Mesenchymal stem cell (in vitro differentiated cells and primary cell): ENCODE data around the gene ZFYVE9.
"Not testable (repeated sequence)": the region's sequence is repeated elsewhere in the genome, so short reads cannot be mapped to it uniquely, and the experiment has no call there.

Source experiments
- DNase-seq: peaks from one replicate; pipeline ENCODE4 v3.0.0-alpha.2; 2013
- H2AFZ ChIP-seq: one replicate; pipeline ENCODE4 v1.6.1; 2013; ENCODE audit warnings: low read depth, mild to moderate bottlenecking, control low read depth, inconsistent platforms, low read length, moderate library complexity
- H2AK5ac ChIP-seq: 2 replicates; pipeline ENCODE4 v1.6.1; 2013; ENCODE audit warnings: low read length, moderate library complexity, mild to moderate bottlenecking, inconsistent platforms; ENCODE audit not compliant: severe bottlenecking
- H2BK120ac ChIP-seq: one replicate; pipeline ENCODE4 v1.6.1; 2013; ENCODE audit warnings: low read depth, mild to moderate bottlenecking, inconsistent platforms, low read length, moderate library complexity
- H2BK12ac ChIP-seq, 2 experiments: one replicate each; pipeline ENCODE4 v1.6.1; 2013; ENCODE audit warnings: inconsistent platforms in 2 of 2, low read length in 2 of 2, mild to moderate bottlenecking in 2 of 2, moderate library complexity in 2 of 2, control low read depth in 1 of 2
- H2BK15ac ChIP-seq: one replicate; pipeline ENCODE4 v1.6.1; 2013; ENCODE audit warnings: mild to moderate bottlenecking, low read depth, inconsistent platforms; ENCODE audit not compliant: poor library complexity, severe bottlenecking
- H2BK5ac ChIP-seq: 2 replicates; pipeline ENCODE4 v1.6.1; 2013; ENCODE audit warnings: low read depth, mild to moderate bottlenecking, low read length, control low read depth, inconsistent platforms; ENCODE audit not compliant: poor library complexity, severe bottlenecking
- H3K14ac ChIP-seq, 2 experiments: one replicate each; pipeline ENCODE4 v1.6.1; 2013; ENCODE audit warnings: inconsistent platforms in 2 of 2, low read length in 2 of 2, control low read depth in 1 of 2, mild to moderate bottlenecking in 1 of 2, moderate library complexity in 1 of 2
- H3K18ac ChIP-seq, 2 experiments: one replicate each; pipeline ENCODE4 v1.6.1; 2013; ENCODE audit warnings: inconsistent platforms in 2 of 2, low read length in 2 of 2, control low read depth in 1 of 2, low read depth in 1 of 2, mild to moderate bottlenecking in 1 of 2
- H3K23ac ChIP-seq, 2 experiments: one replicate each; pipeline ENCODE4 v1.6.1; 2013; ENCODE audit warnings: inconsistent platforms in 2 of 2, low read length in 2 of 2, mild to moderate bottlenecking in 2 of 2, moderate library complexity in 2 of 2, control low read depth in 1 of 2
- H3K27ac ChIP-seq: 2 replicates; pipeline ENCODE4 v1.5.1; 2013; ENCODE audit warnings: mild to moderate bottlenecking, moderate library complexity, low read length, control low read depth, inconsistent platforms; ENCODE audit not compliant: poor library complexity, severe bottlenecking
- H3K27me3 ChIP-seq, 2 experiments: 2 replicates each; pipeline versions ENCODE4 v1.6.1 to v1.7.0; 2013; ENCODE audit warnings: low read length in 2 of 2, mild to moderate bottlenecking in 2 of 2, moderate library complexity in 2 of 2, control low read depth in 1 of 2, inconsistent platforms in 1 of 2; ENCODE audit not compliant: control insufficient read depth in 1 of 2, insufficient read depth in 1 of 2
- H3K36me3 ChIP-seq, 2 experiments: 2 replicates each; pipeline versions ENCODE4 v1.6.1 to v1.7.0; 2013; ENCODE audit warnings: low read length in 2 of 2, control low read depth in 1 of 2, inconsistent platforms in 1 of 2, low read depth in 1 of 2, mild to moderate bottlenecking in 1 of 2; ENCODE audit not compliant: insufficient read depth in 2 of 2, control insufficient read depth in 1 of 2
- H3K4ac ChIP-seq, 2 experiments: one replicate each; pipeline ENCODE4 v1.6.1; 2013; ENCODE audit warnings: inconsistent platforms in 2 of 2, low read length in 2 of 2, mild to moderate bottlenecking in 2 of 2, moderate library complexity in 2 of 2, control low read depth in 1 of 2, low read depth in 1 of 2
- H3K4me1 ChIP-seq: 2 replicates; pipeline ENCODE4 v1.6.1; 2013; ENCODE audit warnings: low read depth, low read length, control low read depth; ENCODE audit not compliant: control insufficient read depth, insufficient read depth
- H3K4me2 ChIP-seq: 2 replicates; pipeline ENCODE4 v1.6.1; 2013; ENCODE audit warnings: low read length, mild to moderate bottlenecking, inconsistent platforms; ENCODE audit not compliant: poor library complexity, severe bottlenecking
- H3K4me3 ChIP-seq, 2 experiments: 2 replicates each; pipeline versions ENCODE4 v1.5.1 to v1.7.0; 2013; ENCODE audit warnings: low read length in 2 of 2, mild to moderate bottlenecking in 2 of 2, control low read depth in 1 of 2, low read depth in 1 of 2; ENCODE audit not compliant: insufficient read depth in 1 of 2
- H3K79me1 ChIP-seq: replicated peaks from 2 replicates; pipeline ENCODE4 v1.6.1; 2013; ENCODE audit warnings: mild to moderate bottlenecking, control low read depth, low read length, inconsistent platforms; ENCODE audit not compliant: poor library complexity, severe bottlenecking
- H3K9ac ChIP-seq: 2 replicates; pipeline ENCODE4 v1.7.0; 2013; ENCODE audit warnings: mild to moderate bottlenecking, low read length, moderate library complexity
- H3K9me3 ChIP-seq: 2 replicates; pipeline ENCODE4 v1.7.0; 2013; ENCODE audit warnings: mild to moderate bottlenecking, low read length; ENCODE audit not compliant: control insufficient read depth
- H4K8ac ChIP-seq: one replicate; pipeline ENCODE4 v1.6.1; 2013; ENCODE audit warnings: inconsistent platforms, mild to moderate bottlenecking, low read length, moderate library complexity
- H4K91ac ChIP-seq: one replicate; pipeline ENCODE4 v1.6.1; 2013; ENCODE audit warnings: mild to moderate bottlenecking, low read length, inconsistent platforms
- WGBS: methylation state at CpG from one replicate; pipeline ENCODE4 v1.1.7; 2013; ENCODE audit warnings: mixed read lengths; 5-methylcytosine and 5-hydroxymethylcytosine counted together

ZFYVE9 gene

DNA sequence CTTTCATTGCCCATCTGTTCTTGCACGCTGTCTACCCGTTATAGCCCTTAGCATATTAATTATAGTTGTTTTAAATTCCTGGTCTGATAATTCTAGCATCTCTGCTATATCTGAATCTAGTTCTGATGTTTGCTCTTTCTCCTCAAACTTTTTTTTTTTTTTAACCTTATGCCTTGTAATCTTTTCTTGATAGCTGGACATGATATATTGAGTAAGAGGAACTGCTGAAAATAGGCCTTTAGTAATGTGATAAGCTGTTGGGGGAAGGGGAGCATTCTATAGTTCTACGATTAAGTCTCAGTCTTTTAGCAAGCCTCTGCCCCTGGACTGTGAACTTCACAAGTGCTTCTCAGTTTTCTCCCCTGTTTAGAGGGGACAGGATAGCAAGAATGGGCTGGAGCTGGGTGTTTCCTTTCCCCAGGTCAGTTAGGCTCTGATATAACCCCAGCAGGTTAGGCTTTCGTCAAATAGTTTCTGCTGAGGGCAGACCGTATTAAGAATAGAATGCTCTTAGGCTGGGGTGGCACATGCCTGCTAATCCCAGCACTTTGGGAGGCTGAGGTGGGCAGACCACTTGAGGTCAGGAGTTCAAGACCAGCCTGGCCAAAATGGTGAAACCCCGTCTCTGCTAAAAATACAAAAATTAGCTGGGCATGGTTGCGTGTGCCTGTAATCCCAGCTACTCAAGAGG, 62.2 kb downstream of the ZFYVE9 start:
- H3K27me3 ChIP-seq = no peaks in the 10 kb centered on the region
- no peak for DNase-seq
- H2BK120ac ChIP-seq = no peak overlapping the region
- no peak overlapping the region for H2BK12ac ChIP-seq
- H4K8ac ChIP-seq = no peak overlapping the region
- H4K91ac ChIP-seq = no peak overlapping the region
- no peak overlapping the region for H2AFZ ChIP-seq
- no peak overlapping the region for H3K18ac ChIP-seq
- H2AK5ac ChIP-seq = peak overlapping the region; percentile 54
- peaks cover 9% of the 10 kb centered on the region for H3K79me1 ChIP-seq
- H3K4ac ChIP-seq = no peak overlapping the region
- no peak overlapping the region for H3K27ac ChIP-seq
- no peak overlapping the region for H2BK5ac ChIP-seq
- H3K4me2 ChIP-seq = no peak overlapping the region
- no peaks in the 10 kb centered on the region for H3K36me3 ChIP-seq
- H3K9ac ChIP-seq = no peak overlapping the region
- H3K23ac ChIP-seq = no peak overlapping the region
- H2BK15ac ChIP-seq = no peak overlapping the region
- WGBS = 97% methylated on average over 5 of the region's 7 CpGs
- H3K4me1 ChIP-seq = no peaks in the 10 kb centered on the region
- no peak overlapping the region for H3K4me3 ChIP-seq
- H3K14ac ChIP-seq = no peak overlapping the region
- H3K9me3 ChIP-seq = no peaks in the 10 kb centered on the region

DNA sequence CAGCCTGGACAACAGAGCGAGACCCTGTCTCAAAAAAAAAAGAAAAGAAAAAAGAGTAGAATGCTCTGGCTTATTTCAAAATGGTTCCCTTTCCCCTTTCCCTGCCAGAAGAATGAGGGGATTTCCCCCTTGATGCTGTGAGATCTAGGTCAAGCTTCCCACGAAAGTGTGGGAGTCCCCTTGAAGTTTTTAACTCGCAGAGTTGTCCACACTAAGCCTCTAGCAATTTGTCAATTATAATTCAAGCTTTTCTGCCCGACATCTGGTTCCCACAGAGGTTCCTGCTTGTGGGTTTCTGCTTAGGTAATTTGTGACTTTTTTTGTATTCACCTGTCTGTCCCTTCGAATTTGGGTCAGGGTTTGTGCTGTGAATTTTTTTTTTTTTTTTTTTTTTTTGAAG, 62.8 kb downstream of the ZFYVE9 start:
- H2BK120ac ChIP-seq = no peak overlapping the region
- no peak overlapping the region for H2BK15ac ChIP-seq
- no peaks in the 10 kb centered on the region for H3K4me1 ChIP-seq
- DNase-seq = peak; percentile 14
- H3K4me2 ChIP-seq = no peak overlapping the region
- H3K27me3 ChIP-seq = no peaks in the 10 kb centered on the region
- H3K18ac ChIP-seq = no peak overlapping the region
- WGBS = 100% methylated on average over 4 of the region's 5 CpGs
- H4K91ac ChIP-seq = no peak overlapping the region
- no peak overlapping the region for H3K9ac ChIP-seq
- no peak overlapping the region for H2AK5ac ChIP-seq
- H3K36me3 ChIP-seq = no peaks in the 10 kb centered on the region
- no peak overlapping the region for H3K23ac ChIP-seq
- H4K8ac ChIP-seq = no peak overlapping the region
- no peak overlapping the region for H3K27ac ChIP-seq
- no peaks in the 10 kb centered on the region for H3K9me3 ChIP-seq
- no peak overlapping the region for H3K4me3 ChIP-seq
- no peak overlapping the region for H3K14ac ChIP-seq
- H2AFZ ChIP-seq = no peak overlapping the region
- peaks cover 9% of the 10 kb centered on the region for H3K79me1 ChIP-seq
- H2BK12ac ChIP-seq = no peak overlapping the region
- no peak overlapping the region for H2BK5ac ChIP-seq
- no peak overlapping the region for H3K4ac ChIP-seq

DNA sequence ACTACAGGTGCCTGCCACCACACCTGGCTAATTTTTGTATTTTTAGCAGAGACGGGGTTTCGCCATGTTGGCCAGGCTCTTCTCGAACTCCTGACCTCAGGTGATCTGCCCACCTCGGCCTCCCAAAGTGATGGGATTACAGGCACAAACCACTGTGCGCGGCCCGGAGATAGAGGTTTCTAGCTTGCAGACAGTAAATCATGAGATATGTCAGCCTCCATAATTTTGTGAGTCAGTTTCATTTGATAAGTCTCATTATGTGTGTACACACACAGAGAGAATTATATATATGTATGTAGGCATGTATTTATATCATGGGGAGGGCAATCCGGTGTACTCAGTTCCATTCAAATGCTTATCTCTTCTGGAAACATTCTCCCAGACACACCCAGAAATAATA, 64.8 kb downstream of the ZFYVE9 start:
- H2BK5ac ChIP-seq, DNase-seq, H3K36me3 ChIP-seq, H4K91ac ChIP-seq, H3K27me3 ChIP-seq, H3K4ac ChIP-seq, H3K27ac ChIP-seq, H3K9me3 ChIP-seq, H2BK120ac ChIP-seq, H2AK5ac ChIP-seq, H3K23ac ChIP-seq, H3K4me1 ChIP-seq, H3K18ac ChIP-seq, H3K4me3 ChIP-seq, H4K8ac ChIP-seq, H2BK12ac ChIP-seq, H3K4me2 ChIP-seq, H3K14ac ChIP-seq, H3K9ac ChIP-seq, H2AFZ ChIP-seq, H2BK15ac ChIP-seq: not testable (repeated sequence)
- peaks cover 17% of the 10 kb centered on the region for H3K79me1 ChIP-seq
- 98% methylated on average over 4 of the region's 8 CpGs for WGBS

DNA sequence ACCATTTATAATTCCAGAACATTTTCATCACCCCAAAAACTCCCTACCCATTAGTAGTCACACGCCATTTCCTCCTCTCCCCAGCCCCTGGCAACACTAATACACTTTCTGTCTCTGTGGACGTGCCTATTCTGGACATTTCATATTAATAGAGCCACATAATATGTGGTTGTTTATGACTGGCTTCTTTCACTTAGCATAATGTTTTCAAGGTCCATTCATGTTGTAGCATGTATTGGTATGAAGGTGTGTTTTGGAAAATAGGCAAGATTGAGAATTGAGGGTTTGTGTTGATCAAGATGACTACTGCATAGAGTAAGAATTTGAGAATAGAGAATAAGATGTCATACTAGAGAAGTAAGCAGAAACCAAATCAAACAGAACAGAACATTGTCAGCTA, 67.5 kb downstream of the ZFYVE9 start:
- Histone ChIP-seq H3K4me3 (no peak overlapping the region), H3K79me1 (peaks cover 15% of the 10 kb centered on the region), H3K36me3 (no peaks in the 10 kb centered on the region), H4K8ac (no peak overlapping the region), H4K91ac (no peak overlapping the region), H3K27me3 (no peaks in the 10 kb centered on the region), H3K9me3 (no peaks in the 10 kb centered on the region), H3K4ac (no peak overlapping the region), H2BK12ac (no peak overlapping the region), H3K18ac (no peak overlapping the region), H3K14ac (no peak overlapping the region), H3K9ac (no peak overlapping the region), H2BK120ac (no peak overlapping the region), H3K4me2 (no peak overlapping the region), H2BK5ac (no peak overlapping the region), H3K23ac (no peak overlapping the region), H2BK15ac (no peak overlapping the region), H3K27ac (no peak overlapping the region), H2AK5ac (no peak overlapping the region), H3K4me1 (no peaks in the 10 kb centered on the region), H2AFZ (no peak overlapping the region)
- no peak for DNase-seq
- WGBS = 100% methylated on average over 1 of the region's 2 CpGs
